ENCODE data around the gene AGO4. TPM values are rescaled to one million over a fixed set of nuclear protein-coding genes. Genes with fewer than 3 reads are reported as not detected.

AGO4 gene
- total RNA-seq, 1 experiment from 2014 or later, result 8.1 TPM

DNA sequence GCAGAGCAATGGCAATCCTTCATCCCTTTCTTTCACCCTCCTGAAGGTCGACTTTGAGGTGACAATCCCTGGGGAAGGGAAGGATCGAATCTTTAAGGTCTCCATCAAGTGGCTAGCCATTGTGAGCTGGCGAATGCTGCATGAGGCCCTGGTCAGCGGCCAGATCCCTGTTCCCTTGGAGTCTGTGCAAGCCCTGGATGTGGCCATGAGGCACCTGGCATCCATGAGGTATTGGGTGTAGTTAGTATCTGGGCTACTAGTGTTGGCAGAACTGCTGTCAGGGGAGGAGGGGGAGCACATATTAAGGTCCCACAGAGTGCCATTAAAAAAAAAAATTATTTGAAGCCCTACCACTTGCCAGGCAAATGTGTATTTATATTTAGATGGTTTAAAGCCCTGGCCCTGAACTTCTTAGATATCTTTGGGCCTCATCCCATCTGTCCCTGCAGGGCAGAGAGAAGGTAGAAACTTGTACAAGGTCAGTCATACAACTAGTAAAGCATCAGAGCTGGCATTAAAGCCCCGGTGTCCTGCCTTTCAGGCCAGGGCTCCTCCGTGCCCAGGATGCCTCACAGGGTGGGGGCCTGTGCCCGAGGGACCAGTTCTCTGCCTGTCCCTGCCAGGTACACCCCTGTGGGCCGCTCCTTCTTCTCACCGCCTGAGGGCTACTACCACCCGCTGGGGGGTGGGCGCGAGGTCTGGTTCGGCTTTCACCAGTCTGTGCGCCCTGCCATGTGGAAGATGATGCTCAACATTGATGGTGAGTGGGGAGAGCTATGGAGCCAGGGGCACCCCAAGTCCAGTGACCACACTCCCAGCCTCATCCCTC, 85.4 kb downstream of the AGO4 start:
- no peak overlapping the region for H3K4me3 Mint-ChIP-seq (ENCODE audit: unreplicated experiment)
- POLR2A ChIA-PET, result no interaction called here

DNA sequence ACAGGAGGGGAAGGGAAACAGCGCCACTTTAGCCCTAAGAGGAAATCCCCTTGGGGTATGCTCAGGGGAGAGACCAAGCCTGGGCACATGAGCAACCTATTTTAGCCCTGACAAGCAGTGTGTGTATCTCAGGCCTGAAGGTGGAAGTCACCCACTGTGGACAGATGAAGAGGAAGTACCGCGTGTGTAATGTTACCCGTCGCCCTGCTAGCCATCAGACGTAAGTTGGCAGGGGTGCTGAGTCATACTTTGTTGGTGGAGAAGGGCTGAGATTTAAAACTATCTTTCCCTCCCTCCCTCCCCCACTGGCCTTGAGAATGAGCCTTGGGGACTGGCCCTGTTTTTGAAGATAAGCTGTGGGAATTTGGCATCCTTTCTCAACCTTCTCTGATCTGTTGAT, 86.4 kb downstream of the AGO4 start:
- no peak overlapping the region for H3K27ac Mint-ChIP-seq (ENCODE audit: unreplicated experiment)
- CTCF ChIA-PET, result no interaction called here

More for the DNA sequence above, 85.4 kb downstream of the AGO4 start:
- no peak for DNase-seq
- peaks cover 21% of the 10 kb centered on the region for H3K36me3 Mint-ChIP-seq (ENCODE audit: insufficient read depth, unreplicated experiment)
- H3K27me3 ChIP-seq (replicated peaks; ENCODE audit: control insufficient read depth, insufficient read depth, low read length), result no peaks in the 10 kb centered on the region
- H3K9me3 ChIP-seq, result no peaks in the 10 kb centered on the region
- H3K4me3 ChIP-seq (ENCODE audit: low read depth, low read length), result no peak overlapping the region
- TF ChIP-seq, protein P1, sequence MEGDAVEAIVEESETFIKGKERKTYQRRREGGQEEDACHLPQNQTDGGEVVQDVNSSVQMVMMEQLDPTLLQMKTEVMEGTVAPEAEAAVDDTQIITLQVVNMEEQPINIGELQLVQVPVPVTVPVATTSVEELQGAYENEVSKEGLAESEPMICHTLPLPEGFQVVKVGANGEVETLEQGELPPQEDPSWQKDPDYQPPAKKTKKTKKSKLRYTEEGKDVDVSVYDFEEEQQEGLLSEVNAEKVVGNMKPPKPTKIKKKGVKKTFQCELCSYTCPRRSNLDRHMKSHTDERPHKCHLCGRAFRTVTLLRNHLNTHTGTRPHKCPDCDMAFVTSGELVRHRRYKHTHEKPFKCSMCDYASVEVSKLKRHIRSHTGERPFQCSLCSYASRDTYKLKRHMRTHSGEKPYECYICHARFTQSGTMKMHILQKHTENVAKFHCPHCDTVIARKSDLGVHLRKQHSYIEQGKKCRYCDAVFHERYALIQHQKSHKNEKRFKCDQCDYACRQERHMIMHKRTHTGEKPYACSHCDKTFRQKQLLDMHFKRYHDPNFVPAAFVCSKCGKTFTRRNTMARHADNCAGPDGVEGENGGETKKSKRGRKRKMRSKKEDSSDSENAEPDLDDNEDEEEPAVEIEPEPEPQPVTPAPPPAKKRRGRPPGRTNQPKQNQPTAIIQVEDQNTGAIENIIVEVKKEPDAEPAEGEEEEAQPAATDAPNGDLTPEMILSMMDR (IDR thresholded peaks at IDR 0.05; ENCODE audit: insufficient read depth in 1 of 2, low read depth in 1 of 2, low read length in 1 of 2, severe bottlenecking in 1 of 2, unreplicated experiment in 1 of 2), result no peak
- no peaks in the 10 kb centered on the region for H3K9me3 Mint-ChIP-seq (ENCODE audit: unreplicated experiment)
- CTCF ChIA-PET, result no interaction called here
- no peaks in the 10 kb centered on the region for H3K4me1 Mint-ChIP-seq (ENCODE audit: low read depth, unreplicated experiment)
- no peak overlapping the region for H3K27ac Mint-ChIP-seq (ENCODE audit: unreplicated experiment)
- BruUV-seq (replicated peaks), result no TSS peak
- H3K4me1 ChIP-seq, result no peaks in the 10 kb centered on the region
- H3K27me3 Mint-ChIP-seq (ENCODE audit: insufficient read depth, unreplicated experiment), result no peaks in the 10 kb centered on the region
- no peaks in the 10 kb centered on the region for H3K36me3 ChIP-seq (ENCODE audit: control insufficient read depth, insufficient read depth, low read length)
- intact Hi-C loops (cut with micrococcal nuclease; ENCODE audit: unreplicated experiment), result no loop called here

DNA sequence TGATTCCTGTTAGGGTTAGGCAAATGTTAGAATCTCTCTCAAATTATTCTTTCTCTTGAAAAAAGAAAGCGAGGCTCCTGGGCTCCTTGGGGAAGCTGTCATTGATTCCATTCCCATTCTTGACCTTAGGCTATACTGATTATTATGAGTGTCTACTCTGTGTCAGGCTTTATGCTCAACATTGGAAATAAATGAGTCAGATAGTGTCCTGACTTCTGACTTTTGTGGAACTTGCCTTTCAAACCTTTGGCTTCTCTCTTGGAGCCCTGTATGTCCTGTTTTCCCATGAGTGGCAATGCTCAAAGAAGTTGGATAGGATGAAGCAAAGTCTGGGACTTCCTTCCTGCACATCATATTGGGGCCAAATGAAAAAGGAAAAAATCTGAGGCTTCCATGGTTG, 86.8 kb downstream of the AGO4 start:
- CTCF ChIA-PET, result no interaction called here
- peaks cover 19% of the 10 kb centered on the region for H3K36me3 Mint-ChIP-seq (ENCODE audit: insufficient read depth, unreplicated experiment)
- no peaks in the 10 kb centered on the region for H3K9me3 ChIP-seq
- H3K36me3 ChIP-seq (ENCODE audit: control insufficient read depth, insufficient read depth, low read length), result no peaks in the 10 kb centered on the region
- no TSS peak for BruUV-seq (replicated peaks)
- no peaks in the 10 kb centered on the region for H3K4me1 ChIP-seq
- TF ChIP-seq, protein P1 (IDR thresholded peaks at IDR 0.05; ENCODE audit: insufficient read depth in 1 of 2, low read depth in 1 of 2, low read length in 1 of 2, severe bottlenecking in 1 of 2, unreplicated experiment in 1 of 2), result no peak
- no peaks in the 10 kb centered on the region for H3K27me3 ChIP-seq (replicated peaks; ENCODE audit: control insufficient read depth, insufficient read depth, low read length)
- no peak overlapping the region for H3K4me3 ChIP-seq (ENCODE audit: low read depth, low read length)
- no peaks in the 10 kb centered on the region for H3K4me1 Mint-ChIP-seq (ENCODE audit: low read depth, unreplicated experiment)
- POLR2A ChIA-PET, result no interaction called here
- no peak for DNase-seq
- H3K9me3 Mint-ChIP-seq (ENCODE audit: unreplicated experiment), result no peaks in the 10 kb centered on the region
- no peak overlapping the region for H3K4me3 Mint-ChIP-seq (ENCODE audit: unreplicated experiment)
- H3K27me3 Mint-ChIP-seq (ENCODE audit: insufficient read depth, unreplicated experiment), result no peaks in the 10 kb centered on the region
- intact Hi-C loops (cut with micrococcal nuclease; ENCODE audit: unreplicated experiment), result no loop called here
- H3K27ac Mint-ChIP-seq (ENCODE audit: unreplicated experiment), result no peak overlapping the region

More for the DNA sequence above, 86.4 kb downstream of the AGO4 start:
- no peaks in the 10 kb centered on the region for H3K9me3 ChIP-seq
- H3K36me3 ChIP-seq (ENCODE audit: control insufficient read depth, insufficient read depth, low read length), result no peaks in the 10 kb centered on the region
- no peaks in the 10 kb centered on the region for H3K27me3 ChIP-seq (replicated peaks; ENCODE audit: control insufficient read depth, insufficient read depth, low read length)
- no peak overlapping the region for H3K4me3 Mint-ChIP-seq (ENCODE audit: unreplicated experiment)
- no peaks in the 10 kb centered on the region for H3K9me3 Mint-ChIP-seq (ENCODE audit: unreplicated experiment)
- H3K4me3 ChIP-seq (ENCODE audit: low read depth, low read length), result no peak overlapping the region
- H3K36me3 Mint-ChIP-seq (ENCODE audit: insufficient read depth, unreplicated experiment), result peaks cover 14% of the 10 kb centered on the region
- intact Hi-C loops (cut with micrococcal nuclease; ENCODE audit: unreplicated experiment), result no loop called here
- DNase-seq, result no peak
- POLR2A ChIA-PET, result no interaction called here
- BruUV-seq (replicated peaks), result no TSS peak
- H3K4me1 Mint-ChIP-seq (ENCODE audit: low read depth, unreplicated experiment), result no peaks in the 10 kb centered on the region
- TF ChIP-seq, protein P1 (IDR thresholded peaks at IDR 0.05; ENCODE audit: insufficient read depth in 1 of 2, low read depth in 1 of 2, low read length in 1 of 2, severe bottlenecking in 1 of 2, unreplicated experiment in 1 of 2), result no peak
- H3K27me3 Mint-ChIP-seq (ENCODE audit: insufficient read depth, unreplicated experiment), result no peaks in the 10 kb centered on the region
- H3K4me1 ChIP-seq, result no peaks in the 10 kb centered on the region
